Measurements from ENCODE around the gene TGFB3.
A peak's percentile ranks its signal among the peaks of the same experiment; 100 is the strongest.

The TGFB3 gene

GRCh38 chr14:75996488-75996887 is 14.7 kb upstream of the TGFB3 start:
- H3K27me3 Mint-ChIP-seq = no peaks in the 10 kb centered on the region

GRCh38 chr14:75995372-75996041 is 13.7 kb upstream of the TGFB3 start:
- Mint-ChIP-seq H3K27me3 (no peaks in the 10 kb centered on the region), H3K4me3 (no peak overlapping the region), H3K36me3 (ENCODE audit: low read depth) (peaks cover 59% of the 10 kb centered on the region), H3K4me1 (ENCODE audit: low read depth) (peaks cover 4% of the 10 kb centered on the region), H3K9me3 (no peaks in the 10 kb centered on the region), H3K27ac (no peak overlapping the region)
- DNase-seq = no peak

More at GRCh38 chr14:75996488-75996887, 14.7 kb upstream of the TGFB3 start:
- H3K36me3 Mint-ChIP-seq (ENCODE audit: low read depth) = peaks cover 65% of the 10 kb centered on the region
- H3K27ac Mint-ChIP-seq = no peak overlapping the region
- H3K9me3 Mint-ChIP-seq = no peaks in the 10 kb centered on the region
- no peak overlapping the region for H3K4me3 Mint-ChIP-seq
- H3K4me1 Mint-ChIP-seq (ENCODE audit: low read depth) = peaks cover 4% of the 10 kb centered on the region
- DNase-seq = no peak

GRCh38 chr14:75993567-75994041 is 11.8 kb upstream of the TGFB3 start:
- no peak for DNase-seq
- H3K4me1 Mint-ChIP-seq (ENCODE audit: low read depth) = peaks cover 4% of the 10 kb centered on the region
- H3K9me3 Mint-ChIP-seq = no peaks in the 10 kb centered on the region
- no peak overlapping the region for H3K4me3 Mint-ChIP-seq
- H3K36me3 Mint-ChIP-seq (ENCODE audit: low read depth) = peaks cover 60% of the 10 kb centered on the region
- H3K27ac Mint-ChIP-seq = no peak overlapping the region
- H3K27me3 Mint-ChIP-seq = no peaks in the 10 kb centered on the region

GRCh38 chr14:75991753-75992152 is 10.0 kb upstream of the TGFB3 start:
- no peak for DNase-seq
- Mint-ChIP-seq H3K9me3 (no peaks in the 10 kb centered on the region), H3K36me3 (ENCODE audit: low read depth) (peaks cover 47% of the 10 kb centered on the region), H3K4me1 (ENCODE audit: low read depth) (peaks cover 5% of the 10 kb centered on the region), H3K27me3 (no peaks in the 10 kb centered on the region), H3K27ac (no peak overlapping the region), H3K4me3 (no peak overlapping the region)

GRCh38 chr14:75990297-75990696 is 8.5 kb upstream of the TGFB3 start:
- H3K4me1 Mint-ChIP-seq (ENCODE audit: low read depth) = peaks cover 14% of the 10 kb centered on the region
- no peaks in the 10 kb centered on the region for H3K9me3 Mint-ChIP-seq
- peaks cover 40% of the 10 kb centered on the region for H3K36me3 Mint-ChIP-seq (ENCODE audit: low read depth)
- no peak overlapping the region for H3K4me3 Mint-ChIP-seq
- H3K27ac Mint-ChIP-seq = no peak overlapping the region
- no peak for DNase-seq
- no peaks in the 10 kb centered on the region for H3K27me3 Mint-ChIP-seq

GRCh38 chr14:75989134-75989533 is 7.3 kb upstream of the TGFB3 start:
- Mint-ChIP-seq H3K9me3 (no peaks in the 10 kb centered on the region), H3K4me1 (ENCODE audit: low read depth) (peaks cover 19% of the 10 kb centered on the region), H3K27ac (no peak overlapping the region), H3K36me3 (ENCODE audit: low read depth) (peaks cover 33% of the 10 kb centered on the region), H3K27me3 (no peaks in the 10 kb centered on the region), H3K4me3 (no peak overlapping the region)
- no peak for DNase-seq

GRCh38 chr14:75987201-75987970 is 5.6 kb upstream of the TGFB3 start:
- Mint-ChIP-seq H3K27ac (no peak overlapping the region), H3K9me3 (no peaks in the 10 kb centered on the region), H3K4me1 (ENCODE audit: low read depth) (peaks cover 18% of the 10 kb centered on the region), H3K4me3 (no peak overlapping the region), H3K36me3 (ENCODE audit: low read depth) (peaks cover 26% of the 10 kb centered on the region), H3K27me3 (no peaks in the 10 kb centered on the region)
- no peak for DNase-seq

- peaks cover 21% of the 10 kb centered on the region for H3K36me3 Mint-ChIP-seq (ENCODE audit: low read depth)
These were observed 4.6 kb upstream of the TGFB3 start for GRCh38 chr14:75986439-75986765.

GRCh38 chr14:75985618-75986438 is 4.0 kb upstream of the TGFB3 start, which contains the start of gene IFT43:
IFT43 (plus strand) TSS chr14:75985763; CDS start chr14:75985787, 24 bp downstream.
- Mint-ChIP-seq H3K9me3 (no peaks in the 10 kb centered on the region), H3K27me3 (no peaks in the 10 kb centered on the region), H3K4me1 (ENCODE audit: low read depth) (peaks cover 29% of the 10 kb centered on the region), H3K36me3 (ENCODE audit: low read depth) (peaks cover 21% of the 10 kb centered on the region), H3K4me3 (peak within 1 kb of the TSS; percentile 87), H3K27ac (peak within 1 kb of the TSS; percentile 87)
- DNase-seq = peak; percentile 92

More at GRCh38 chr14:75986439-75986765, 4.6 kb upstream of the TGFB3 start:
- Mint-ChIP-seq H3K27ac (peak overlapping the region; percentile 87), H3K4me1 (ENCODE audit: low read depth) (peaks cover 24% of the 10 kb centered on the region), H3K9me3 (no peaks in the 10 kb centered on the region), H3K27me3 (no peaks in the 10 kb centered on the region), H3K4me3 (peak overlapping the region; percentile 87)
- DNase-seq = no peak

GRCh38 chr14:75984674-75985073 is 2.9 kb upstream of the TGFB3 start:
- Mint-ChIP-seq H3K9me3 (no peaks in the 10 kb centered on the region), H3K36me3 (ENCODE audit: low read depth) (peaks cover 15% of the 10 kb centered on the region), H3K4me3 (peak overlapping the region; percentile 87), H3K27me3 (no peaks in the 10 kb centered on the region), H3K4me1 (ENCODE audit: low read depth) (peaks cover 37% of the 10 kb centered on the region), H3K27ac (no peak overlapping the region)
- no peak for DNase-seq

- Mint-ChIP-seq H3K36me3 (ENCODE audit: low read depth) (peaks cover 5% of the 10 kb centered on the region), H3K4me1 (ENCODE audit: low read depth) (peaks cover 49% of the 10 kb centered on the region), H3K9me3 (no peaks in the 10 kb centered on the region), H3K27me3 (no peaks in the 10 kb centered on the region), H3K27ac (peak overlapping the region; percentile 80), H3K4me3 (peak overlapping the region; percentile 75)
- DNase-seq = no peak
These were observed 1.2 kb upstream of the TGFB3 start for GRCh38 chr14:75983019-75983358.

- peak; percentile 88 for DNase-seq
These were observed 647 bp upstream of the TGFB3 start for GRCh38 chr14:75982266-75983018.

GRCh38 chr14:75980856-75981255 is 939 bp downstream of the TGFB3 start:
- Mint-ChIP-seq H3K27me3 (no peaks in the 10 kb centered on the region), H3K4me3 (peak overlapping the region; percentile 75), H3K4me1 (ENCODE audit: low read depth) (peaks cover 43% of the 10 kb centered on the region), H3K9me3 (no peaks in the 10 kb centered on the region), H3K27ac (peak overlapping the region; percentile 88), H3K36me3 (ENCODE audit: low read depth) (peaks cover under 1% of the 10 kb centered on the region)
- no peak for DNase-seq

More at GRCh38 chr14:75982266-75983018, 647 bp upstream of the TGFB3 start:
- H3K36me3 Mint-ChIP-seq (ENCODE audit: low read depth) = peaks cover 5% of the 10 kb centered on the region
- H3K4me1 Mint-ChIP-seq (ENCODE audit: low read depth) = peaks cover 51% of the 10 kb centered on the region
- H3K9me3 Mint-ChIP-seq = no peaks in the 10 kb centered on the region
- no peaks in the 10 kb centered on the region for H3K27me3 Mint-ChIP-seq
- H3K4me3 Mint-ChIP-seq = peak overlapping the region; percentile 75
- peak overlapping the region; percentile 88 for H3K27ac Mint-ChIP-seq

All from activated T-cell treated with anti-CD3 and anti-CD28 coated beads, Interleukin-2, amount 50 U/mL, for 24 hours (primary cell).